Neural crest cell (in vitro differentiated cells): ENCODE data around the gene COA5. TPM values are rescaled to one million over a fixed set of nuclear protein-coding genes. Genes with fewer than 3 reads are reported as not detected.

Experiments used
- DNase-seq: peaks from one replicate; pipeline ENCODE4 v3.0.0; 2021; ENCODE audit warnings: low read depth, mixed read lengths, low spot score
- H3K27ac Mint-ChIP-seq: one replicate; pipeline ENCODE4 v1.8.0; 2021; ENCODE audit warnings: mild to moderate bottlenecking, mixed read lengths; ENCODE audit not compliant: unreplicated experiment
- H3K27me3 Mint-ChIP-seq: 2 replicates; pipeline ENCODE4 v1.8.0; 2021; ENCODE audit warnings: low read depth, mild to moderate bottlenecking, mixed read lengths
- H3K36me3 Mint-ChIP-seq: 2 replicates; pipeline ENCODE4 v1.8.0; 2021; ENCODE audit warnings: low read depth, mild to moderate bottlenecking, mixed read lengths
- H3K4me1 Mint-ChIP-seq: 2 replicates; pipeline ENCODE4 v1.8.0; 2021; ENCODE audit warnings: mixed read lengths
- H3K4me3 Mint-ChIP-seq: one replicate; pipeline ENCODE4 v1.8.0; 2021; ENCODE audit warnings: mild to moderate bottlenecking, mixed read lengths
- H3K9me3 Mint-ChIP-seq: 2 replicates; pipeline ENCODE4 v1.8.0; 2021; ENCODE audit warnings: mixed read lengths
- CTCF ChIP-seq: fragments of 200-600 bp; sonication (generic); conservative IDR thresholded peaks from 2 replicates; pipeline ENCODE4 v1.5.0; 2021; ENCODE audit warnings: antibody characterized with exemption, mild to moderate bottlenecking
- total RNA-seq: library from RNA; stranded (reverse); gene quantifications from 2 replicates; pipeline ENCODE4 v1.2.1, GENCODE V29; 2021

Gene COA5
- total RNA-seq, 1 donor from 2014 or later: 33.7 TPM

GRCh38 chr2:98568161-98568956 is 40.0 kb downstream of the COA5 start:
- Mint-ChIP-seq H3K27ac (no peak overlapping the region), H3K27me3 (no peaks in the 10 kb centered on the region), H3K9me3 (no peaks in the 10 kb centered on the region), H3K4me3 (no peak overlapping the region), H3K4me1 (no peaks in the 10 kb centered on the region), H3K36me3 (peaks cover 7% of the 10 kb centered on the region)
- no peak for DNase-seq
- TF ChIP-seq CTCF: no peak

DNA sequence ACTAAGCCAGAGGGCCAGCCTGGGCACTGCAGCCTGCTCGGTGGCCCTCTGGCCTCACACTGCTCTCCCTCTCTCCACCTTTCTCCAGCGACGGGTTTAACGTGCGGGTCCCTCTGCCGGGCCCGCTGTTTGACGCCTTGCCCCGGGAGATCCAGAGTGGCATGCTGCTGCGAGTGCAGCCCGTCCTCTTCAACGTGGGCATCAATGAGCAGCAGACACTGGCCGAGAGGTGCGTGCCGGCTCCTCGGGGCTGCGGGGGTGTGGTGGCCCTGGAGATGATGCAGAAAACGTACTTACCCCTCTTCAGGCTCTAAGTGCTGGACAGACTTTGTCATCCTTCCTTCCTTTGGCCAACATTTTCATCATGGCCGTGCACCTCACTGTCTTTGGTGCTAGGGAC is 42.4 kb downstream of the COA5 start:
- no peak for DNase-seq
- no peaks in the 10 kb centered on the region for H3K4me1 Mint-ChIP-seq
- H3K4me3 Mint-ChIP-seq: no peak overlapping the region
- H3K36me3 Mint-ChIP-seq: peaks cover 7% of the 10 kb centered on the region
- no peak for TF ChIP-seq CTCF
- no peaks in the 10 kb centered on the region for H3K9me3 Mint-ChIP-seq
- H3K27ac Mint-ChIP-seq: no peak overlapping the region
- H3K27me3 Mint-ChIP-seq: no peaks in the 10 kb centered on the region

GRCh38 chr2:98565286-98565860 is 42.9 kb downstream of the COA5 start:
- DNase-seq: no peak

DNA sequence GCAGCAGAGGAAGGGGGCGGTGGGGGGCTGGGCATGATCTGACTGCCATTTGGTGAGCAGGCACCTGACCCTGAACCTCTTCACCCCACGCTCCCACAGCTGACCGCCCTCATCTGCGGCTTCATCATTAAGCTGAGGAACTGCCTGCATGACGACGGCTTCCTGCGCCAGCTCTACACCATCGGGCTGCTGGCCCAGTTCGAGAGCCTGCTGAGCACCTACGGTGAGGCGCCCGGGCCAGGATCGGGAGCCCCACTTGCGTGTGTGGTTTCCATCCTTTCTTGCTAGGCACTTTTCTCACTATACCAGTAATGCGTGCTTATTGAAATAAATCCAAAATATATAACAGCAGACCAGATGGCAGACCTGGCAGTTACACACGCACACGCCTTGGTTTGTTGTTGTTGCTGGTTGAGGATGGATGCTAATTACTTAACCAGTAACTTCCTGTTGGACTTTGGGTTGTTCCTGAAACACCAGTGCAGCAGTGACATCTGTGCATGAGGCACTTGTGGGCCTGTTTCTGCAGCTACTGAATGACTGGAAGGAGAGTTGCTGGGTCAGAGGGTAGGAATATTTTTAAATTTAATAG is 43.7 kb downstream of the COA5 start:
- H3K27me3 Mint-ChIP-seq: no peaks in the 10 kb centered on the region
- no peak overlapping the region for H3K27ac Mint-ChIP-seq
- no peaks in the 10 kb centered on the region for H3K4me1 Mint-ChIP-seq
- no peak for TF ChIP-seq CTCF
- H3K36me3 Mint-ChIP-seq: peaks cover 7% of the 10 kb centered on the region
- no peak overlapping the region for H3K4me3 Mint-ChIP-seq
- DNase-seq: no peak
- no peaks in the 10 kb centered on the region for H3K9me3 Mint-ChIP-seq

More at GRCh38 chr2:98565286-98565860, 42.9 kb downstream of the COA5 start:
- H3K27me3 Mint-ChIP-seq: no peaks in the 10 kb centered on the region
- H3K36me3 Mint-ChIP-seq: peaks cover 7% of the 10 kb centered on the region
- H3K27ac Mint-ChIP-seq: no peak overlapping the region
- no peaks in the 10 kb centered on the region for H3K4me1 Mint-ChIP-seq
- no peaks in the 10 kb centered on the region for H3K9me3 Mint-ChIP-seq
- TF ChIP-seq CTCF: no peak
- H3K4me3 Mint-ChIP-seq: no peak overlapping the region

DNA sequence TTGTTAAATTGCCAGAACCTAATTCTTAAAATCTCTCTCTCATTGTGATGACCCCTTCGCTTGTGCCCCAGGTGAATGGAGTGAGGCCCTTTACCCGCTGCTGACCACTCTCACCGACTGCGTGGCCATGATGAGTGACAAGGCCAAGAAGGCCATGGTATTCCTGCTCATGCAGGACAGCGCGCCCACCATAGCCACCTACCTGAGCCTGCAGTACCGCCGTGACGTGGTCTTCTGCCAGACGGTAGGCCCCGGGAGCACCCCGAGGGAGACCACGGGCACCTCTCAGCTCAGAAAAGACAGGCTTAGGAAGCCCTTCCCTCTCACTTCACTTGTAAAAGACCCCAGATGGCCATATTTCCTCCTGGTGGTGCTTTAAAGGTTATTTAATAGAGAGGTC is 44.9 kb downstream of the COA5 start:
- Mint-ChIP-seq H3K9me3 (no peaks in the 10 kb centered on the region), H3K36me3 (peaks cover 7% of the 10 kb centered on the region), H3K27ac (no peak overlapping the region), H3K4me1 (no peaks in the 10 kb centered on the region), H3K27me3 (no peaks in the 10 kb centered on the region), H3K4me3 (no peak overlapping the region)
- DNase-seq: no peak
- TF ChIP-seq CTCF: no peak
